GM19240 (cell line): ENCODE measurements around the gene ZNF485.
A peak's percentile ranks its signal among the peaks of the same experiment; 100 is the strongest.
"Not testable (repeated sequence)": the region's sequence is repeated elsewhere in the genome, so short reads cannot be mapped to it uniquely, and the experiment has no call there.

Experiments used
- DNase-seq: peaks from one replicate; pipeline ENCODE4 v3.0.0; 2011; ENCODE audit warnings: low spot score; ENCODE audit not compliant: insufficient read length

The ZNF485 gene

GRCh38 chr10:43606323-43607198, at the start of gene ZNF485:
Gene ZNF485, plus strand, starts transcription at chr10:43606438. Its CDS starts 613 bp downstream, at chr10:43607051.
- DNase-seq = peak; percentile 72

- DNase-seq = no peak
Measured at GRCh38 chr10:43557214-43557613, 49.0 kb upstream of the ZNF485 start.

GRCh38 chr10:43569681-43570080, 36.6 kb upstream of the ZNF485 start:
- no peak for DNase-seq

- DNase-seq = no peak
Measured at GRCh38 chr10:43570971-43571370, 35.3 kb upstream of the ZNF485 start.

- DNase-seq = no peak
Measured at GRCh38 chr10:43573250-43574000, 32.8 kb upstream of the ZNF485 start.

GRCh38 chr10:43574001-43574892, 32.0 kb upstream of the ZNF485 start, which contains the start of gene ZNF239:
Gene ZNF239, minus strand, starts transcription at chr10:43574616. Its CDS starts 16,537 bp downstream, at chr10:43558079.
- peak; percentile 34 for DNase-seq

- DNase-seq = no peak
Measured at GRCh38 chr10:43574906-43575305, 31.3 kb upstream of the ZNF485 start.

- no peak for DNase-seq
Measured at GRCh38 chr10:43576062-43576461, 30.2 kb upstream of the ZNF485 start.

- no peak for DNase-seq
Measured at GRCh38 chr10:43576580-43576979, 29.7 kb upstream of the ZNF485 start.

- no peak for DNase-seq
Measured at GRCh38 chr10:43584051-43584450, 22.2 kb upstream of the ZNF485 start.

GRCh38 chr10:43585046-43585445, 21.2 kb upstream of the ZNF485 start:
- no peak for DNase-seq

GRCh38 chr10:43585981-43586729, 20.1 kb upstream of the ZNF485 start:
- no peak for DNase-seq

GRCh38 chr10:43586730-43587115, 19.5 kb upstream of the ZNF485 start:
- DNase-seq = not testable (repeated sequence)

GRCh38 chr10:43591303-43591904, 14.8 kb upstream of the ZNF485 start:
- DNase-seq = no peak

- DNase-seq = no peak
Measured at GRCh38 chr10:43594944-43595589, 11.2 kb upstream of the ZNF485 start.

GRCh38 chr10:43595739-43596298, 10.4 kb upstream of the ZNF485 start:
- DNase-seq = no peak

GRCh38 chr10:43596546-43596945, 9.7 kb upstream of the ZNF485 start:
- DNase-seq = no peak

- DNase-seq = no peak
Measured at GRCh38 chr10:43598446-43598845, 7.8 kb upstream of the ZNF485 start.

GRCh38 chr10:43599333-43599732, 6.9 kb upstream of the ZNF485 start:
- DNase-seq = no peak
